ENCODE data around the gene RNF187.
"Not testable (repeated sequence)": the region's sequence is repeated elsewhere in the genome, so short reads cannot be mapped to it uniquely, and the experiment has no call there.

The RNF187 gene

DNA sequence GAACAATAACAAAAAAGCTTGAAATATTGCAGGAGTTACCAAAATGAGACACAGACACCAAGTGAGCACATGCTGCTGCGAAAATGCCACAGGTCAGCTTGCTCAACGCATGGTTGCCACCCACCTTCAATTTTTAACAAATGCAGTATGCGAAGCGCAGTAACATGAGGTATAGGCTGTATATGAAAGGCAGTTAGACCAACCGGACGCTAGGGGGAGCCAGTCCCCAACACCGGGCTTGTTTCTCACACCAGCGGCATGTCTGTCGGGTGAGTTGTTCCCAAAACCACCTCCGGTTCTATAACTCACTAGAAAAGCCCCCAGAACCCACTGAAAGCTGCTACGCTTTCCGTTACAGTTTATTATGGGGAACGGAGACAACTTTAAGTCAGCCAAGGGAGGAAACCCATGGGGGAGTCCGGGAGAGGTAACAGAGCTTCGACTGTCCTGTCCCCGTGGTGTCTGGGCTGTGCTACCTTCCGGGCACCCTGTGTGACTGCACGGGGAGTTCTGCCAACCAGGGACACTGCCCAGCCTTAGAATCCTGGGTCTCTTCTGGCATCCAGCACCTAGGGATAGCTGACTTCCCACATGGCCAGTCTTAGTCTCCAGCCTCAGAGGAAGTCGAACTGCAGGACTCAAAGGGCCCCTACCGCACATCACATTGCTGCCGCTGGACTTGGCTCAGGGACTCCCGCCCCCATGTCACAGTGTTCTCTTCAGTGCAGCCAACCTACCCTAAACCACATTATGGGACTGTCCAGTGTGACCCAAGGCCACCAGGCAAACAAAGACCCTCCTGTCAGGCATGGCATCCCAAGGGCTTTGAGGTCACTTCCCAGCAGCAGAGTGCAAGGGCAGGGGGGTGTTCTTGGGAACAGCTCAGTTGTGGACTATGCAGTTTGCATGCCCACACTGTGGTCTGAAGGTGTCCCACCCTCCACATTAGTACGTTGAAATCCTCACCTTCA is 14.0 kb downstream of the RNF187 start:
- peak; percentile 87 for DNase-seq
- in situ Hi-C loops (cut with MboI; ENCODE audit: low pct_unique_long_range_greater_than_20kb, low sequenced_read_pairs), result no loop called here

DNA sequence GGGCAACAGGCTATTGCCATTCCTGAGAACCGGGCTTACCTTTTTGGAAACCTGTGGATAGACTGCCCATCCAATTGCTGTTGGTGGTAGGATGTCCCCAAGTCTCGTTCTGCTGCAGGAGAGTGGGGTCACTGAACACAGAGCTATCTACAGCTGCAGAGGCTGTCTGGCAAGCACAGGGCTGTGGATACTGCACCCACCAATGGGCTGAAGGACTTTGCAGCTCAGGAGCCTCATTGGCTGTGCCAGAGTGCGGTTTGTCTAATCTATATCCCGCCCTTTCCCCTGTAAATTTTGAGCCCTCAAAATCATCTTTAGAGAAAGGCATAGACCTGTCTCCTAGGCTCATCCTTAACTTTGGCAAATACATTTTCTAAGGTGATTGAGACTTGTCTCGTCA is 15.3 kb downstream of the RNF187 start:
- no peak for DNase-seq
- in situ Hi-C loops (cut with MboI; ENCODE audit: low pct_unique_long_range_greater_than_20kb, low sequenced_read_pairs), result no loop called here

GRCh38 chr1:228505944-228506343 is 18.8 kb downstream of the RNF187 start:
- DNase-seq; in situ Hi-C loops (cut with MboI; ENCODE audit: low pct_unique_long_range_greater_than_20kb, low sequenced_read_pairs): not testable (repeated sequence)

- in situ Hi-C loops (cut with MboI; ENCODE audit: low pct_unique_long_range_greater_than_20kb, low sequenced_read_pairs), result no loop called here
- no peak for DNase-seq
Observed at GRCh38 chr1:228507961-228508652, 20.9 kb downstream of the RNF187 start.

DNA sequence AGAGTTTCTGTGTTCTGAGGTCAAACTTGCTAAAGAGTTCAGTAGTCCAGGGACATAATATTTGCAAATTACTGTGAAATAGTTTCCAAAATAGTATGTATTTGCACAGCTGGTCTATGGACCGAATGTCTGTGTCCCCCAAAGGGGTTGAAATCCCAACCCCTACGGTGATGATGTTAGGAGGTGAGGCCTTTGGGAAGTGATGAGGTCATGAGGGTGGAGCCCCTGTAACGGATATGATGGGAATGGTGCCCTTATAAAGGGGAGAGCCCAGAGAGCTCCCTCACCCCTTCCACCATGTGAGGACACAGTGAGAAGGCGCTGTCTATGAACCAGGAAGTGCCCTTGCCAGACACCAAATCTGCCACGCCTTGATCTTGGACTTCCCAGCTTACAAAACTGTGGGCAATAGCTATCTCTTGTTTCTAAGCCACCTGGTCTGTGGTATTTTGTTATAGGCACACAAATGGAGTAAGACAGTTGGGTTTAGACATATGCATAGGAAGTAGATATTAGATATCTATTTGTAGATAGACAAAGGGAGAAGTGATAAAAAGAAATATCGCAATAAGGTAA is 21.7 kb downstream of the RNF187 start:
- DNase-seq, result no peak
- in situ Hi-C loops (cut with MboI; ENCODE audit: low pct_unique_long_range_greater_than_20kb, low sequenced_read_pairs), result no loop called here

DNA sequence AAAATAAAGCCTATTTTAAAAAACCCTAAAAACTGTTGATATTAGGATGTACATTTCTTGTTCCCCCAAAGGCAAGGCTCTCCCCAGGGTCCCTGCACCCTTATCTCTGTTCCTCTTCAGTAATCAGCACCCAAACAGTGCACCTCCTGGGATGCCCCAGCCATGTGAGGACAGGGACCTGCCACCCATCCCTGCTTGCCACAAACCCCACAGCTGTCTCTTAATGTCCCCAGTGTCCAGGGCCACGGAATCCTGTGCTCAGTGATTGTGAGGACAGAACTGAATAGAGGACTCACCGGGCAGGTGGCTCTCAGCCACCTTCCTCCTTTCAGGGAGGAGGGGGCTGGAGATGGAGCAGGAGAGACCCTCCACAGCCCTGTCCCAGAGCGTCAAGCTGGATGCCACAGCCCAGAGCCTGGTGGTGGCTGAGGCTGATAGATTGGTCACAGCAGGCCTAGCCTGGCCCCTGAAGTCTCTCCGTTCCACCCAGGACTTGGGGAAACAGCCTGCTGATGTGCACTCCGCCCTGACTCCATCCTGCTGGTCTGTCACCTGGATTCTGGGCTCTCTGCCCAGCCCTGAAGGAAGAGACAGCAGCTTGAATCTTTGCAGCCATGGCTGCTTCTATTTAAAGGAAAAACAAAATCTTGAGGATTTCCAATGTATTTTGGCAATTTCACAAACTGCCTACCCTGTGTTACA is 23.1 kb downstream of the RNF187 start:
- in situ Hi-C loops (cut with MboI; ENCODE audit: low pct_unique_long_range_greater_than_20kb, low sequenced_read_pairs), result no loop called here
- DNase-seq, result no peak

DNA sequence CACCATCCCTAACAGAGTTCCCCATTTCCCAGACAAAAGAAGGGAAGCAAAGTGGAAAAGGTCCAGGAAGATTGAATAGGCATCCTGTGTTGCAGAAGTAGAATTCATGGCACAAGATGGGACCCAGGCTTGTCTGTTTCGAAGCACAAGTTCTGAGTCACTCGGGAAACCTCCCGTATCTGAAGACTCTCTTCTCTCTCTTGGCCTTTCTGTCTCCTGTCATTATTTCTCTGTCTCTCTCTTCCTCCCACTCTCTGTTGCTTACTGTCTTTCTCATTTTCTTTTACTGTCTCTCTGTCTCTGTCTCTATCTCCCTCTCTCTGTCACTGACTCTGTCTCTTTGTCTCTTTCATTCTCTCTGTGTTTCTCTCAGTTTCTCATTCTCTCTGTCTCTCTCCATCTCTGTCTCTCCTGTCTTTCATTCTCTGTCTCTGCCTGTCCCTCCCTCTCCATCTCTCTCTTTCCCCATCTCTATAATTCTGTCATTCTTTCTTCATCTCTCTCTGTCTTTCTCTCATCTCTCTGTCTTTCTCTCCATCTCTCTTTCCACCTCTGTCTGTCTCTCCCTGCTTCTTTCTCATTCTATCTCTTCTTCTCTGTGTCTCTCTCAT is 23.7 kb downstream of the RNF187 start:
- no peak for DNase-seq
- in situ Hi-C loops (cut with MboI; ENCODE audit: low pct_unique_long_range_greater_than_20kb, low sequenced_read_pairs), result no loop called here

- DNase-seq, result no peak
- in situ Hi-C loops (cut with MboI; ENCODE audit: low pct_unique_long_range_greater_than_20kb, low sequenced_read_pairs), result no loop called here
Observed at GRCh38 chr1:228511546-228512445, 24.6 kb downstream of the RNF187 start.

DNA sequence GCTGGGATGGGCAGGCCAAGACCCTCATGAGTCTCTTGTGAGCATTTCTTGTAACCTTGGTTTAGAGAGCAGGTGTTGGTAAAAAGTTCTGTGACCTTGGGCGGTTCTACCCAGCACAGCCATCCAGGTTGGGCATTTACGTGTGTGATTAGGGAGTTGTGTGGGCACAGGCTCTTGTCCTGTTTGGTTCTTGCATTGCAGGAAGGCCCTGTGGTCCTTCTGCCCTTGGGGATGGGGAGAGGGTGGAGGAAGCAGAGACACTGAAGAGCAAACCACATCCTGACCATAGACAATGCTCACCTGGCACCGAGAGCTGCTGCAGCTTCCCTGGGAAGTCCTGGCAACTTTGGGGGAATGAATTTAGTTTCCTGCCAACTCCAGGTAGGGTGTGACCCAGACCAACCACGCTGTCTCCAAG is 25.6 kb downstream of the RNF187 start:
- in situ Hi-C loops (cut with MboI; ENCODE audit: low pct_unique_long_range_greater_than_20kb, low sequenced_read_pairs), result no loop called here
- no peak for DNase-seq

- in situ Hi-C loops (cut with MboI; ENCODE audit: low pct_unique_long_range_greater_than_20kb, low sequenced_read_pairs), result no loop called here
- no peak for DNase-seq
Observed at GRCh38 chr1:228513236-228513900, 26.2 kb downstream of the RNF187 start.

- DNase-seq, result no peak
- in situ Hi-C loops (cut with MboI; ENCODE audit: low pct_unique_long_range_greater_than_20kb, low sequenced_read_pairs), result no loop called here
Observed at GRCh38 chr1:228514421-228514820, 27.2 kb downstream of the RNF187 start.

DNA sequence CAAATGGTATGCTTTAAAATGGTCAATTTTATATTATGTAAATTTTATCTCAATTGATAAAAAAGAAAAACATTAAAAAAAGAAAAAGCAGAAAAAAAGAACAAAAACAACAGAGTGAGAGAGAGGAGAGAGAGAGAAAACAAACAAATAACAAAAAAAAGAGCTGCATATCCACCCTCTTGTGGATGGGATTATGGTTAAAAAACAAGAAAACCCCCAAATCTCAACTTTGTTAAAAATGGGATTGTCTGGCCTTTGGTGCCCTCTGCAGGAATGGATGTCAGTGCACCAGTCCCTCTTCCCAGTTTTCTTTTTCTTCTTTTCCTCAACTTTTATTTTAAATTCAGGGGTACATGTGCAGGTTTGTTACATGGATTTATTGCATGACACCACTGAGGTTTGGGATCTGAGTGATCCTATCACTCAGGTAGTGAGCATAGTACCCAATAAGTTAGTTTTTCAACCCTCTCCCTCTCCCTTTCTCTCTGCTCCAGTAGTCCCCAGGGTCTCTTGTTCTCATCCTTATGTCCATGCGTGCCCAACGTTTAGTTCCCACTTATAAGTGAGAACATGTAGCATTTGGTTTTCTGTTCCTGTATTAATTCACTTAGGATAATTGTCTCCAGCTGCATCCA is 28.1 kb downstream of the RNF187 start:
- in situ Hi-C loops (cut with MboI; ENCODE audit: low pct_unique_long_range_greater_than_20kb, low sequenced_read_pairs), result no loop called here
- DNase-seq, result peak; percentile 71

GRCh38 chr1:228517655-228518054 is 30.5 kb downstream of the RNF187 start:
- no peak for DNase-seq
- in situ Hi-C loops (cut with MboI; ENCODE audit: low pct_unique_long_range_greater_than_20kb, low sequenced_read_pairs), result no loop called here

- peak; percentile 43 for DNase-seq
Observed at GRCh38 chr1:228527596-228527995, 40.4 kb downstream of the RNF187 start.

GRCh38 chr1:228528612-228529011 is 41.4 kb downstream of the RNF187 start:
- in situ Hi-C loops (cut with MboI; ENCODE audit: low pct_unique_long_range_greater_than_20kb, low sequenced_read_pairs), result no loop called here
- DNase-seq, result no peak

More at GRCh38 chr1:228527596-228527995, 40.4 kb downstream of the RNF187 start:
- in situ Hi-C loops (cut with MboI; ENCODE audit: low pct_unique_long_range_greater_than_20kb, low sequenced_read_pairs), result no loop called here

DNA sequence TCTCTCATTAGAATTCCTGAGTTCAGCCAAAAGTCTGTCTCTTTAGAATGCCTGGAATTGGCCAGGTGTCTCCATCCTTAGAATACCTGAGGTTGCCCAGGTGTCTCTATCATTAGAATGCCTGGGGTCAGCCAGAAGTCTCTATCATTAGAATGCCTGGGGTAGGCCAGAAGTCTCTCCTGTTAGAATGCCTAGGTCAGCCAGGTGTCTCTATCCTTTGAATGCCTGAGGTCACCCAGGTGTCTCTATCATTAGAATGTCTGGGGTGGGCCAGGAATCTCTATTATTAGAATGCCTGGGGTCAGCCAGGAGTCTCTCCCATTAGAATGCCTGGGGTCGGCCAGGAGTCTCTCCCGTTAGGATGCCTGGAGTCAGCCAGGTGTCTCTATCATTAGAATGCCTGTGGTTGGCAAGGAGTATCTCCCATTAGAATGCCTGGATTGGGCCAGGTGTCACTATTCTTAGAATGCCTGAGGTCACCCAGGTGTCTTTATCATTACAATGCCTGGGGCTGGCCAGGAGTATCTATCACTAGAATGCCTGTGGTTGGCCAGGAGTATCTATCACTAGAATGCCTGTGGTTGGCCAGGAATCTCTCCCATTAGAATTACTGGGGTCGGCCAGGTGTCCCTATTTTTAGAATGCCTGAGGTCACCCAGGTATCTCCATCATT is 43.0 kb downstream of the RNF187 start:
- no peak for DNase-seq
- in situ Hi-C loops (cut with MboI; ENCODE audit: low pct_unique_long_range_greater_than_20kb, low sequenced_read_pairs), result no loop called here
